HG03460 (cell line): Measurements from ENCODE around the gene BAZ2B.

ENCODE experiments used
- ATAC-seq: cut with Tn5 transposase; IDR thresholded peaks from one replicate; pipeline ENCODE4 v1.9.1; 2021; ENCODE audit not compliant: unreplicated experiment

BAZ2B gene

DNA sequence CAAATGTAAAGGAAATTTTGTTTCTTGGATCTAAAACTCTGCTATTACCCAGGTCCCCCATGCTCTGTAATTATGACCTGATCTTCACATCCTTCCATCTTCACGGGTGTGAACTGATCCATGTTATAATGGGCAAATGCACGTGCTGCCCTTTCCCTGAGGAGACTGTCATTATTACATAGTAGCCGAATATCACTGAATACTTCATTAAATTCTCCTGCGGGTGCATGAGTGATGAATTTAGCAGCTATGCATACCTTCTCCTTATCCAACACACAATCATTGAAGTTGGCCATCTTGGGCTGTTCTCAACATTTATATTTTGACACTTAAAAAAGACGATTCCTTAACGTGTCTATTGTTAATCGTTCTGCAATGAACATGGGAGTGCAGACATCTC, 153.4 kb downstream of the BAZ2B start:
- no peak for ATAC-seq

DNA sequence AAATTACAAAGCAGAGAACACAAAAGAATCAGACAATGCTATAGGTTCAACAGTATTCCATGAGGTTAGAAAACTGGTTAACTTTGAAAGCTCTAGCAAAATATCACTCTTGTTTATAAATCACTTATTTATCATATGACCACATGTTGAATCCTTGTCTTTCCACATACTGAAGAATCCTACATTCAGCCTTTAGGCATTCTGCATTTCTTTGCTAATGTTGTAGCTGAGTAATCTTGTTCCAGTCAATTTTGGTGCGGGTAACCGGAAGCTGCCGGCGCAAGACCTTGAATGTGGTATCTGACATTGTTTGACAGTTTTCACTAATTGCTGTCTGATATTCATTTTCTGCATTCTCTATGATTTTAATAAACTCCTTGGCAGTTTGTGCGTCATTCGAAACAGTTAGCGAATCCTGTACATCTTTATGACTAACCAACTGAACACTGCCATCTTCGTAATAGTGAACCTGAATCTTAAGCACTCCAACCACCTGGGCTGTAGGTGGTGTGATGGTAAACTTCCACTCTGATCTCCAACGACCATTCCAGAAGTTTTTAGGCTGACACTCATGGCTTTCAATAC, 154.1 kb downstream of the BAZ2B start:
- no peak for ATAC-seq

DNA sequence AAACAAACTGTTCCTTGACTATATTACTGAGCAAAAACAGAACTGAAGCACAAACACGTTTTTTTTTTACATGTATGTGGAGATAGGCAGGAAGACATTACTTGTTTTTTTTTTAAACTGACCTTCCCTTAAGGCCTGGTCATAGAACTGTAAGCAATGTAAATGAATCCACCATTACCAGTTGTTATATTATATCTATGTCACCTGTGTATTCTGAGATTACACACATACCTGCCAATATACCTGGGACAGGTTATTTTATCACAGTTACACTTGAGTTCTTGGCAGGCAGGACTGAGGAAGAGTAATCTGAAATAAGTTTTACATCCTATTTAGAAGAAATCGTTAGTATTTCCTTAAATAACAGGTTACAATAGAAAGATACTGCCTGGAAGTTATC, 155.3 kb downstream of the BAZ2B start:
- no peak for ATAC-seq

DNA sequence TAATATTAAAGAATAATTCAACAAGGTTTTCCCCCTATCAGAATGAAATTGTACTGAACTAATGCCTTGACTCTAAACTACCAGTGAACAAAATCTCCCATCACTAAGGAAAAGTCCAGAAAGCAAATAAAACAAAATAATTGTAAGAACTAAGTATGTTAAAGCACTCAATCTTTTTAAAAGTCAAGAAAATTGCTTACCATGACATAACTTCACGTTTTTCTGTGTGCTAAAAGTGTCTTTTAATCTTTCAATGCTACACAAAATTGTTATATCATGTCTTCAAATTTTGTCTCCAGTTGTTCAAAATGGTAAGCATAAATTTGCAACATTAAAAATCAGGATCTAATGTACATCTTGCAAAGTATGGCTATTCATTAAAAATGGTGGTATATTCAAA, 156.1 kb downstream of the BAZ2B start:
- ATAC-seq: no peak

- ATAC-seq: no peak
Observed at GRCh38 chr2:159459279-159459678, 157.1 kb downstream of the BAZ2B start.

DNA sequence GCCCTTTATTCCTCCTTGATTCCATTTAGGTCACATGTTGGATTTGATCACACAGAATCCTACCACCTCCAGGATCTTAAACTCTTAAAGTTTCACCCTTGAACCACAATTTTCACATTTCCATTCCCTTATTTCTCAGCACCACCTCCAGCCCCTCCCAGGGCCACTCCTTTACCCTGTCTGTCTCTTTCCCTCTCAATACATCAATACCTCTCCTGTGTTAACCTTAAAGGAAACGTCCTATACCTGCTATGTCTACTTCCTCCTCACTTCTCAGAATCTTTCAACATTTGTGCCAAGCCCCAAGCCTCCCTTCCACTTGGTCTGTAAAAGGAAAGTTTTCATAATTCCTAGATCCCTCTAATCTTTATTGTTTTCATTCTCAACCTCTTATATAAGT, 158.8 kb downstream of the BAZ2B start:
- no peak for ATAC-seq

DNA sequence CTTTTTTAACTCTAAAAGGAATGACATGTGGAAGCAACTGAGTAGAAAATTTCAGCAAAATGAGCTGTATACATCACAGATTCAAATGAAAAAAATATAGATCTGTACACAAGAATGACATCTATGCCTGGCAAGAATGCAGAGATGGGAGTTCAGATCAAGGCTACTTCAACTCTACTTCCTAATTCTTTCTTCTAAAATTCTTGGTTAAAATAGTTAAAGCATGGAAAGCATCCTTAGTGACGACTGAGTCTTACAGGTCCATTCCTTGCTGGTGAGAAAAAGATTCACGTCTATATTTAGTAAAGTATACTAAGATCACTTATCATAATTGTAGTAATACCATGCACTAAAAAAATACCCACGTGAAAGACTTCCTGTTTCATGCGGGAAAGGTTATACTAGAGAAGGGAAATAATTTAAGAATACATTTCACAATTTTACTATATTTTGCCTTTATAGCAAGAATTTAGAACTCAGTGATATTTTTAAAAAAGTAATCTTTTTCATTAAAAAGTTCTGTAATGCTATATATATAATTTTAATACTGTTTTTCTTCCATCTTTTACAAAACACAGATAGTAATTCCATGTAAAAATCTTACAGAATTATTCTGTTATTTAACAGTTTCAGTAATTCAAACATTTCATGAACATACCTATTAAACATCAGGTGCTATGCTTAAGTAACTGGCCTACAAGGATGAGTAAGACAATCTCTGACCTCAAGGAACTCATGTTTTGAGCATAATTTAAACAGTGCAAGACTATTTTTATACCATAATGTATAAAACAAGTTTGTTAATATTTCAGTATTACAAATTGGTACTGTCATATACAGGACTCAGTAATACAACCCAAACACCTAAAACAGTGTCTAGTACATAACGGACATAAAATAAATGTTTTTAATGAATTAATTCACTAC, 159.6 kb downstream of the BAZ2B start:
- ATAC-seq: no peak

DNA sequence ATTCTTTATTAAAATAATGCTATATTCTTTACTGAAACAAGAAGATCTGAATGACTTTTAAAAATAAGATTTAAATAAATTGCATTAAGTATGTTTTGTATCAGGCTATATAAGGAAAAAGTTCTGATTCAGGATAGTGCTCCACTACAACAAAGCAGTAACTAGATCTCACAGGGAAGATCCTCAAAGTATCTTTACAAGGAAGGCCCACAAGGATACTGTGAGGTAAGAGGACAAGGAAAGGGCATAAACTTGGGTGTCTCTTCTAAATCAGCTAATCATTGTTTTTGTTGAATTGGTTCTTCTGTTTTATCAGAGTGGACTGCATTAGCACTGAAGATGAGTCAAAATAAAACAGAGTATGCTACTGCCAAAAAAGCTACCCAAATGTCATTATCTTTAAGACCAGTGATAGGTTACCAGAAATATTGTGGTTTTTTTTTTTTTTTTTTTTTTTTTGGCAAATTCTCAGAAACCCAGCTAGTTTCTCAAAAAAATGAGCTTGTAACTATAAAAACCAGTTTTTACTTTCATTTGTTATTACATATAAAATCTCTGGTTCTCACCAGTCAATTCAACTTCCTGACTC, 160.9 kb downstream of the BAZ2B start:
- ATAC-seq: no peak

- ATAC-seq: no peak
Observed at GRCh38 chr2:159454185-159454584, 162.2 kb downstream of the BAZ2B start.

- no peak for ATAC-seq
Observed at GRCh38 chr2:159450180-159450579, 166.2 kb downstream of the BAZ2B start.

GRCh38 chr2:159449504-159450124, 166.7 kb downstream of the BAZ2B start:
- ATAC-seq: no peak

- no peak for ATAC-seq
Observed at GRCh38 chr2:159446817-159447216, 169.5 kb downstream of the BAZ2B start.

DNA sequence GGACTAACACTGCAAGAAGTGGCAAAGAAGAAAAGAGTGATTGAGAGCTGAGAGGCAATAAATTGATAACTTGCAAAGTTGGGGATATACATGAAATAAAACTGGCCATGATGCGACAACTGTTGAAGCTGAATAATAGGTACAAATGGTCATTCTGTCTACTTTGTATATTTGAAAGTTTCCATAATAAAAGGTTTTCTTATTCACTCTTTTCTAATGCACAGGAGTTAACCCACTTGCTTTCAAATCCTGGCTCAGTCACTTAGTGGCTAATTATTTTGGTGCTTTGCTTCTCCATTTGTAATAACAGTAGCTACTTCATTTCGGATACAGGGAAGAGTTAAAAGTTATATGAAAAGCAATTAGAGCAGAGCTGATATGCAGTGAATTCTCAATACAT, 170.1 kb downstream of the BAZ2B start:
- ATAC-seq: no peak

GRCh38 chr2:159445307-159445706, 171.0 kb downstream of the BAZ2B start:
- ATAC-seq: no peak

- no peak for ATAC-seq
Observed at GRCh38 chr2:159444754-159445153, 171.6 kb downstream of the BAZ2B start.

DNA sequence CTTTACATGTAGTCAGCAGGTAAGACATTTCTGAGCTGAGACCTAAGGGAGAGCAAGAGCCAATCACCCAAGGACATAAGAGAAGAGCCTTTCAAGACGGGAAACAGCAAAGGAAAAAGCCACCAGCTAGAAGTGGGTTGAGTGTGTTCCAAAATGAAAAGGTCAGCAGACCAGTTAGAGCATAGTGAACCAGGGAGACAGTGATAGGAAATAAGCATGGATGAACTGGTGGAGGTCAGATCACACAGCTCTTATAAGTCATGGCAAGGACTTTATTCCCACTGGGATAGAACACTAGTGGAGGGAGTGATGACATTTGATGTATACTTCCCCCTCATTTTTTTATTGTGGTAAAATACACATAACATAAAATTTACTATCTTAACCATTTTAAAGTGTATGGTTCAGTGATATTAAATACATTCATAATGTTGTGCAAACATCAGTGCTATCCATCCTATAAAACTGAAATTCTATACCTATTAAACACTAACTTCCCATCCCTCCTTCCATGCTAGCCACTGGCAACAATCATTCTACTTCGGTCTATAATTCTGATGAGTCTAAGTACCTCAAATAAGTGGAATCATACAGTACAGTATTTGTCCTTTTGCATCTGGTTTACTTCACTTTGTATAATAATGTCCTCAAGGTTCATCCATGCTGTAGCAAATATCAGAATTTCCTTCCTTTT, 174.0 kb downstream of the BAZ2B start:
- ATAC-seq: no peak

- no peak for ATAC-seq
Observed at GRCh38 chr2:159441182-159441581, 175.2 kb downstream of the BAZ2B start.

- no peak for ATAC-seq
Observed at GRCh38 chr2:159439421-159439820, 176.9 kb downstream of the BAZ2B start.

- ATAC-seq: no peak
Observed at GRCh38 chr2:159438720-159439353, 177.5 kb downstream of the BAZ2B start.

- ATAC-seq: no peak
Observed at GRCh38 chr2:159438284-159438683, 178.1 kb downstream of the BAZ2B start.

DNA sequence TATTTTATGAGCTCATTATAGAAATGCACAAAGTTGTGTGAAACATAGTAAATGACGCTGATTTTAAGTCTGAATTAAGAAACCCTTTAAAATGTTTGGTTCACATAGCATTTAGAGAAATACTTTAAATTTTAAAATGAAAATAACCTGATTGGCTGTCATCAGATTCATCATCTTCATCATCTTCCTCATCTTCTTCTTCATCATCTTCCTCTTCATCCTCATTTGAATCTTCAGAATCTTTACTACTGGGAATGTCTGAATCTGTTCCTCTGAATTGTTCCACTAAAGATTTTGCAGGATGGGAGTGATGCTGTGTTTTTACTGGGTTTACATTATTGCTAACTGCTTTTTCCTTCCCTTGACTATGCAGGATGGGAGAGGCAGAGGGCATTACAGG, 183.7 kb downstream of the BAZ2B start:
- no peak for ATAC-seq
